HUES48 (cell line): Measurements from ENCODE around the gene TUBG1.
"Not testable (repeated sequence)": the region's sequence is repeated elsewhere in the genome, so short reads cannot be mapped to it uniquely, and the experiment has no call there.

ENCODE experiments used
- H3K27ac ChIP-seq: one replicate; pipeline ENCODE4 v1.7.0; 2013; ENCODE audit warnings: low read depth, low read length, inconsistent platforms
- H3K27me3 ChIP-seq: 2 replicates; pipeline ENCODE4 v1.6.1; 2013; ENCODE audit warnings: mild to moderate bottlenecking, low read length; ENCODE audit not compliant: control insufficient read depth, insufficient read depth
- H3K36me3 ChIP-seq: 2 replicates; pipeline ENCODE4 v1.6.1; 2013; ENCODE audit warnings: low read length; ENCODE audit not compliant: control insufficient read depth, insufficient read depth
- H3K4me1 ChIP-seq: 2 replicates; pipeline ENCODE4 v1.6.1; 2013; ENCODE audit warnings: mild to moderate bottlenecking, low read length; ENCODE audit not compliant: control insufficient read depth, insufficient read depth
- H3K4me3 ChIP-seq: 2 replicates; pipeline ENCODE4 v1.5.1; 2013; ENCODE audit warnings: mild to moderate bottlenecking, low read depth, low read length
- H3K9ac ChIP-seq: 2 replicates; pipeline ENCODE4 v1.6.1; 2013; ENCODE audit warnings: mild to moderate bottlenecking, low read depth, low read length, moderate library complexity
- H3K9me3 ChIP-seq: 2 replicates; pipeline ENCODE4 v1.6.1; 2013; ENCODE audit warnings: low read length; ENCODE audit not compliant: control insufficient read depth, insufficient read depth

TUBG1 gene

DNA sequence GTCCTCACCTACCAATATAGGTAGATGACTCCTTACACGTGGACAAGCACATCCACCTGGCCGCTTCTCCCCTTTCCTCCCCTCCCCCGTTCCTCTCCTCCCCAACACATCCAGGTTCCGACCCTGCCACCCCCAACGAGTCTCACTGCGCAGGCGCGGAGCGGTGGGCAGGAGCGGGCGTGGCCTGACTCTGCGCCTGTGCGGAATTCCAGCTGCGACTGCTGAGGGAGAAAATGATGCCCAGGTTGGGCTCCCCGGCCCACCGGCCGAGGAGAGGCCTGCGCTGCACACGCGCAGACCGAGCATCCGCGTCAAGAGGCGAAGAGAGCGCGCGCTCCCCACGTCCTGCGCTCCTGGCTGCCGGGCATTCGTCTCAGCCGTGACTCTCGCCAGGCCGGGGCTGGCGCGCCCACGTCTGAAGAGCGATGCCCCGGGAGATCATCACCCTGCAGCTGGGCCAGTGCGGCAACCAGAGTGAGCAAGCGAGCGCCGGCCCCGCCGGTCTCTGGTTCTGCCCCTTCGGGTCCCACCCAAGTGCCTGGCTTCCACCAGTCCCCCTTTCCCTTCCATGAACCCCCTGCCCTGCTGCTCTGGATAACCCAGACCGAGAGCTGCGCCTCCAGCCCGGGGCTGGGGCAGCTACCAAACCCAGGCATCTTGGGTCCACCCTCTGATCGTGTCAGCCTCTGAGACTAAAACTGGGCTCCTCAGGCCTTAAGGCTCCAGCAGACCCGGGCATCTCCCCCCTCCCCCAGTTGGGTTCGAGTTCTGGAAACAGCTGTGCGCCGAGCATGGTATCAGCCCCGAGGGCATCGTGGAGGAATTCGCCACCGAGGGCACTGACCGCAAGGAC lies 49.8 kb downstream of the TUBG1 start, which contains the start of gene TUBG2:
Gene TUBG2 (plus strand): TSS at position 206 of the 853 bp plus-strand sequence. CDS start 220 bp downstream, at position 426.
- peak within 1 kb of the TSS; percentile 49; the same call in 1 of the 2 replicates for H3K9ac ChIP-seq
- H3K4me1 ChIP-seq: peaks cover 6% of the 10 kb centered on the region
- H3K27me3 ChIP-seq: no peaks in the 10 kb centered on the region
- H3K4me3 ChIP-seq: peak within 1 kb of the TSS; percentile 71
- H3K27ac ChIP-seq: peak within 1 kb of the TSS; percentile 74
- H3K9me3 ChIP-seq: no peaks in the 10 kb centered on the region
- peaks cover 30% of the 10 kb centered on the region for H3K36me3 ChIP-seq

DNA sequence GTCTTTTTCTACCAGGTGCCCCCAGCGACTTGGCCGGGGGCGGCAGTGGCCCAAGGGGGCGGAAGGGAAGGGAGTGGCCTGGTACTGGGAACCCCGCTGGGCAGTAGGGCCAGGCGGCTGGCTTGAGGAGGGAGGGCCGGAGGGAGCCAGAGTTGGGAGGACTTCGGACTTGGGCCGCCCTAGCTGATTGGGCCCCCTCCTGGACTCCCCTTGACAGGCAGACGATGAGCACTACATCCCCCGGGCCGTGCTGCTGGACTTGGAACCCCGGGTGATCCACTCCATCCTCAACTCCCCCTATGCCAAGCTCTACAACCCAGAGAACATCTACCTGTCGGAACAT lies 50.4 kb downstream of the TUBG1 start:
- H3K27me3 ChIP-seq, H3K4me1 ChIP-seq, H3K9ac ChIP-seq, H3K9me3 ChIP-seq, H3K27ac ChIP-seq: not testable (repeated sequence)
- Histone ChIP-seq H3K36me3 (peaks cover 33% of the 10 kb centered on the region), H3K4me3 (peak overlapping the region; percentile 71)

DNA sequence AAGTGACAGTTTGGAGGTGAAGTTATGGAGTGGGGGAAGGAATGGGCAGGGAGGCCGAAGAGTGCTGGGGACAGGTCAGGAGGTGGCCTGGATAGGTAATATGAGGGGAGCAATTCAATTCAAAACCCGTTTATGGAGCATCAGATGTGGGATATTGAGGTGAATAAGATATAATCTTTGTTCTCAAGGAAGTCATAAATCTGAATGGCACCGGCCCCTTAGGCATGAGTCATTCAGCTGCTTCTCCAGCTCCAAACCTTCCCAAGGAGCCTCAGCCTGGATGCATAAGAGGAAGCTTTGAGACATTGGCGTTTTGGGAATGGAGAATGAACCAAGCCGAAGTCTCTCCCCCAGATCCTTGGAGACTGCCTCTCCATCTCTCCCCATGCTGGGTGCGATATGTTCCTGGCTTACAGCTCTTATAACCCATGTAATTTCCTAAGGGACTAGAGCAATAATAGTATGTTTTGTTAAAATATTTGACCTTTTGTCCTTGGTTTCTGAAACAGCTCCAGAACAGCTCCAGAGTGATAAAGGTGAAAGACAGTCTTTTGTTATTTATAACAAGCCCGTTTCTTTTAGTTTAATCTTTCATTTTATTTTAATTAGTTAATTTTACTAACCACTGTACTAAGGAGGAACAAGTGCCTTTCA lies 51.3 kb downstream of the TUBG1 start:
- peaks cover 6% of the 10 kb centered on the region for H3K4me1 ChIP-seq
- no peak overlapping the region for H3K9ac ChIP-seq
- H3K27me3 ChIP-seq: no peaks in the 10 kb centered on the region
- no peak overlapping the region for H3K27ac ChIP-seq
- H3K9me3 ChIP-seq: no peaks in the 10 kb centered on the region
- no peak overlapping the region for H3K4me3 ChIP-seq
- H3K36me3 ChIP-seq: peaks cover 39% of the 10 kb centered on the region
